Immature natural killer cell (primary cell): ENCODE results near the gene RALGPS1. TPM values are rescaled to one million over a fixed set of nuclear protein-coding genes. Genes with fewer than 3 reads are reported as not detected.

Experiments used
- DNase-seq, 3 donors: peaks; one replicate each; pipeline ENCODE4 v3.0.0; 2022; ENCODE audit warnings: mixed read lengths in 1 of 3
- H3K27ac Mint-ChIP-seq, 6 donors: one replicate each; pipeline ENCODE4 v1.8.0; 2020; ENCODE audit warnings: mixed read lengths in 6 of 6, mild to moderate bottlenecking in 5 of 6, inconsistent platforms in 4 of 6, moderate library complexity in 3 of 6
- H3K27me3 Mint-ChIP-seq, 3 donors: one replicate each; pipeline ENCODE4 v1.8.0; 2020 to 2021; ENCODE audit warnings: low read depth in 3 of 3, mild to moderate bottlenecking in 3 of 3, mixed read lengths in 3 of 3, moderate library complexity in 3 of 3, inconsistent platforms in 1 of 3
- H3K36me3 Mint-ChIP-seq, 3 donors: one replicate each; pipeline ENCODE4 v1.8.0; 2020; ENCODE audit warnings: mixed read lengths in 3 of 3, inconsistent platforms in 2 of 3, mild to moderate bottlenecking in 2 of 3
- H3K4me1 Mint-ChIP-seq, 2 donors: one replicate each; pipeline ENCODE4 v1.8.0; 2020; ENCODE audit warnings: inconsistent platforms in 2 of 2, mild to moderate bottlenecking in 2 of 2, mixed read lengths in 2 of 2, moderate library complexity in 1 of 2
- H3K4me3 Mint-ChIP-seq, 5 donors: one replicate each; pipeline ENCODE4 v1.8.0; 2020; ENCODE audit warnings: mild to moderate bottlenecking in 5 of 5, mixed read lengths in 5 of 5, inconsistent platforms in 3 of 5, moderate library complexity in 3 of 5
- H3K9me3 Mint-ChIP-seq, 6 donors: one replicate each; pipeline ENCODE4 v1.8.0; 2020; ENCODE audit warnings: mild to moderate bottlenecking in 6 of 6, mixed read lengths in 6 of 6, inconsistent platforms in 4 of 6, moderate library complexity in 3 of 6
- polyA plus RNA-seq, 3 donors: library from polyadenylated mRNA; unstranded; fragments of 300-500 nt; fragmentation: Illumina TruSeq; gene quantifications; one replicate each; pipeline ENCODE4 v1.2.3, GENCODE V29; 2021

Gene RALGPS1
- polyA plus RNA-seq, 3 donors from 2014 or later: 2.6 to 3.4 (median 2.9) TPM

- no peak overlapping the region for H3K27ac Mint-ChIP-seq
- no peak for DNase-seq
- peaks cover 0 to 4% (median 4%) of the 10 kb centered on the region in 3 donors for H3K36me3 Mint-ChIP-seq
- peaks cover 0 to 15% (median 3%) of the 10 kb centered on the region in 3 donors for H3K27me3 Mint-ChIP-seq
- H3K9me3 Mint-ChIP-seq: no peaks in the 10 kb centered on the region
- peaks cover 8% of the 10 kb centered on the region in 2 donors for H3K4me1 Mint-ChIP-seq
- no peak overlapping the region for H3K4me3 Mint-ChIP-seq
These were observed 335.3 kb downstream of the RALGPS1 start for GRCh38 chr9:127249877-127250276.

- Mint-ChIP-seq H3K27me3 (peaks cover 0 to 14% (median 3%) of the 10 kb centered on the region in 3 donors), H3K36me3 (peaks cover 0 to 4% (median 4%) of the 10 kb centered on the region in 3 donors), H3K27ac (no peak overlapping the region), H3K4me1 (no peaks in the 10 kb centered on the region), H3K9me3 (no peaks in the 10 kb centered on the region), H3K4me3 (no peak overlapping the region)
- no peak for DNase-seq
These were observed 336.4 kb downstream of the RALGPS1 start for GRCh38 chr9:127250896-127251391.

GRCh38 chr9:127252410-127253318 lies 338.1 kb downstream of the RALGPS1 start:
- no peak overlapping the region for H3K27ac Mint-ChIP-seq
- no peaks in the 10 kb centered on the region for H3K4me1 Mint-ChIP-seq
- no peak for DNase-seq
- no peak overlapping the region for H3K4me3 Mint-ChIP-seq
- peaks cover 0 to 11% (median 3%) of the 10 kb centered on the region in 3 donors for H3K27me3 Mint-ChIP-seq
- peaks cover 0 to 4% (median 4%) of the 10 kb centered on the region in 3 donors for H3K36me3 Mint-ChIP-seq
- no peaks in the 10 kb centered on the region for H3K9me3 Mint-ChIP-seq

- H3K4me3 Mint-ChIP-seq: no peak overlapping the region
- H3K4me1 Mint-ChIP-seq: no peaks in the 10 kb centered on the region
- H3K27ac Mint-ChIP-seq: no peak overlapping the region
- H3K27me3 Mint-ChIP-seq: peaks cover 0 to 11% (median 3%) of the 10 kb centered on the region in 3 donors
- no peak for DNase-seq
- peaks cover 0 to 4% (median 4%) of the 10 kb centered on the region in 3 donors for H3K36me3 Mint-ChIP-seq
- no peaks in the 10 kb centered on the region for H3K9me3 Mint-ChIP-seq
These were observed 338.9 kb downstream of the RALGPS1 start for GRCh38 chr9:127253446-127253845.

- DNase-seq: no peak
- Mint-ChIP-seq H3K27ac (no peak overlapping the region), H3K4me1 (no peaks in the 10 kb centered on the region), H3K4me3 (no peak overlapping the region), H3K9me3 (no peaks in the 10 kb centered on the region), H3K27me3 (peaks cover 0 to 9% (median 3%) of the 10 kb centered on the region in 3 donors), H3K36me3 (peaks cover 0 to 4% (median 0%) of the 10 kb centered on the region in 3 donors)
These were observed 341.1 kb downstream of the RALGPS1 start for GRCh38 chr9:127255692-127256091.

- Mint-ChIP-seq H3K4me1 (no peaks in the 10 kb centered on the region), H3K27ac (no peak overlapping the region), H3K36me3 (peaks cover 0 to 4% (median 0%) of the 10 kb centered on the region in 3 donors), H3K27me3 (peaks cover 0 to 9% (median 3%) of the 10 kb centered on the region in 3 donors), H3K9me3 (no peaks in the 10 kb centered on the region), H3K4me3 (no peak overlapping the region)
- no peak for DNase-seq
These were observed 341.7 kb downstream of the RALGPS1 start for GRCh38 chr9:127256324-127256723.

GRCh38 chr9:127258606-127259471 lies 344.3 kb downstream of the RALGPS1 start:
- Mint-ChIP-seq H3K4me1 (no peaks in the 10 kb centered on the region), H3K27ac (no peak overlapping the region), H3K4me3 (no peak overlapping the region), H3K36me3 (no peaks in the 10 kb centered on the region), H3K27me3 (peaks cover 0 to 4% (median 0%) of the 10 kb centered on the region in 3 donors), H3K9me3 (no peaks in the 10 kb centered on the region)
- DNase-seq: no peak

- Mint-ChIP-seq H3K27me3 (peaks cover 0 to 2% (median 2%) of the 10 kb centered on the region in 3 donors), H3K4me1 (no peaks in the 10 kb centered on the region), H3K36me3 (no peaks in the 10 kb centered on the region), H3K9me3 (no peaks in the 10 kb centered on the region), H3K27ac (no peak overlapping the region), H3K4me3 (no peak overlapping the region)
- no peak for DNase-seq
These were observed 348.0 kb downstream of the RALGPS1 start for GRCh38 chr9:127262602-127263001.

- no peaks in the 10 kb centered on the region for H3K36me3 Mint-ChIP-seq
- peaks cover 0 to 2% (median 2%) of the 10 kb centered on the region in 3 donors for H3K27me3 Mint-ChIP-seq
- no peaks in the 10 kb centered on the region for H3K9me3 Mint-ChIP-seq
- DNase-seq: no peak
- H3K27ac Mint-ChIP-seq: no peak overlapping the region
- no peaks in the 10 kb centered on the region for H3K4me1 Mint-ChIP-seq
- no peak overlapping the region for H3K4me3 Mint-ChIP-seq
These were observed 348.7 kb downstream of the RALGPS1 start for GRCh38 chr9:127263237-127263636.

- DNase-seq: no peak
- peaks cover 0 to 2% (median 2%) of the 10 kb centered on the region in 3 donors for H3K27me3 Mint-ChIP-seq
- H3K9me3 Mint-ChIP-seq: no peaks in the 10 kb centered on the region
- H3K36me3 Mint-ChIP-seq: no peaks in the 10 kb centered on the region
- no peaks in the 10 kb centered on the region for H3K4me1 Mint-ChIP-seq
- no peak overlapping the region for H3K27ac Mint-ChIP-seq
- H3K4me3 Mint-ChIP-seq: no peak overlapping the region
These were observed 349.1 kb downstream of the RALGPS1 start for GRCh38 chr9:127263664-127264063.

GRCh38 chr9:127264462-127265219 lies 350.1 kb downstream of the RALGPS1 start, which contains the start of gene GARNL3:
Gene GARNL3, plus strand, starts transcription at chr9:127264774. Its CDS starts 104 bp downstream, at chr9:127264878.
- no peaks in the 10 kb centered on the region for H3K36me3 Mint-ChIP-seq
- no peaks in the 10 kb centered on the region for H3K4me1 Mint-ChIP-seq
- no peak within 1 kb of the TSS for H3K27ac Mint-ChIP-seq
- DNase-seq: no peak
- peaks cover 0 to 3% (median 0%) of the 10 kb centered on the region in 3 donors for H3K27me3 Mint-ChIP-seq
- H3K4me3 Mint-ChIP-seq: no peak within 1 kb of the TSS
- H3K9me3 Mint-ChIP-seq: no peaks in the 10 kb centered on the region

GRCh38 chr9:127267793-127268525 lies 353.4 kb downstream of the RALGPS1 start:
- Mint-ChIP-seq H3K27me3 (peaks cover 0 to 3% (median 2%) of the 10 kb centered on the region in 3 donors), H3K4me1 (no peaks in the 10 kb centered on the region), H3K9me3 (no peaks in the 10 kb centered on the region), H3K4me3 (no peak overlapping the region), H3K36me3 (peaks cover 0 to 4% (median 0%) of the 10 kb centered on the region in 3 donors), H3K27ac (no peak overlapping the region)
- no peak for DNase-seq
